Measurements from ENCODE around the gene SYN1. TPM values are rescaled to one million over a fixed set of nuclear protein-coding genes. Genes with fewer than 3 reads are reported as not detected.
"Not testable (repeated sequence)": the region's sequence is repeated elsewhere in the genome, so short reads cannot be mapped to it uniquely, and the experiment has no call there.

The SYN1 gene
- total RNA-seq (2021) = 11.7 TPM in 2 replicates
- long read RNA-seq, partial matches to known transcripts = 0 of 1 reads
- long read RNA-seq, other reads (novel, unspliced or antisense) = 0 of 1 reads

- H3K4me3 Mint-ChIP-seq = peak within 1 kb of the TSS; percentile 59 to 71
- H3K36me3 Mint-ChIP-seq (ENCODE audit: insufficient read depth in 1 of 3, low read depth in 3 of 3) = peaks cover 0 to 5% (median 4%) of the 10 kb centered on the region in 3 experiments; a peak in 3 of 7 replicates
- Histone ChIP-seq H2BK120ac (ENCODE audit: low read depth, low read length, poor library complexity, severe bottlenecking) (no peak within 1 kb of the TSS), H3K14ac (ENCODE audit: insufficient read depth, low read length) (no peak within 1 kb of the TSS), H3K79me2 (ENCODE audit: insufficient read depth, low read length) (no peaks in the 10 kb centered on the region), H2AK5ac (ENCODE audit: insufficient read length, low read length) (no peak within 1 kb of the TSS), H4K8ac (replicated peaks; ENCODE audit: insufficient read length, low read depth, low read length) (no peak within 1 kb of the TSS), H4K5ac (ENCODE audit: insufficient read length, low read depth, low read length) (no peak within 1 kb of the TSS), H3K23me2 (ENCODE audit: insufficient read length, low read depth, low read length, poor library complexity, severe bottlenecking) (peaks cover 3% of the 10 kb centered on the region), H3K23ac (ENCODE audit: insufficient read length, low read depth, low read length) (no peak within 1 kb of the TSS), H3K18ac (ENCODE audit: insufficient read length, low read depth, low read length) (no peak within 1 kb of the TSS), H3K79me1 (ENCODE audit: insufficient read depth, low read depth, low read length, poor library complexity, severe bottlenecking) (no peaks in the 10 kb centered on the region), H3K9ac (ENCODE audit: extremely low read depth, insufficient read length, low read length) (no peak within 1 kb of the TSS), H3T11ph (ENCODE audit: low read length) (no peak within 1 kb of the TSS), H2BK12ac (ENCODE audit: insufficient read length, low read depth, low read length) (no peak within 1 kb of the TSS), H3K56ac (ENCODE audit: insufficient read length, low read depth, low read length) (no peak within 1 kb of the TSS), H3K27ac (ENCODE audit: insufficient read length, low read depth, low read length) (no peak within 1 kb of the TSS), H3K27me3 (ENCODE audit: insufficient read depth, low read length) (no peaks in the 10 kb centered on the region), H4K20me1 (ENCODE audit: control insufficient read depth, insufficient read depth, insufficient read length) (no peaks in the 10 kb centered on the region), H3K4ac (ENCODE audit: low read depth, low read length) (no peak within 1 kb of the TSS), H4K91ac (ENCODE audit: insufficient read length, low read depth, low read length) (no peak within 1 kb of the TSS), H2BK15ac (ENCODE audit: low read depth, low read length) (no peak within 1 kb of the TSS), H2BK5ac (ENCODE audit: insufficient read length, low read length) (no peak within 1 kb of the TSS), H3K4me2 (ENCODE audit: insufficient read depth, insufficient read length, low read length) (peak within 1 kb of the TSS; percentile 5), H3K9me3 (ENCODE audit: control insufficient read depth, low read depth, low read length) (peaks cover 29% of the 10 kb centered on the region), H3K4me1 (ENCODE audit: insufficient read depth, low read length) (peaks cover 3% of the 10 kb centered on the region; the same call in 1 of the 2 replicates), H2BK20ac (ENCODE audit: low read depth, low read length, poor library complexity, severe bottlenecking) (no peak within 1 kb of the TSS), H2AFZ (ENCODE audit: low read length) (no peak within 1 kb of the TSS)
- WGBS (ENCODE audit: extremely low coverage, insufficient read length, low lambda C conversion rate) = no CpG with 5 or more reads among the region's 88 CpGs
- H3K4me1 Mint-ChIP-seq = peaks cover 8 to 19% of the 10 kb centered on the region in 2 experiments
- DNase-seq = peak; percentile 79
- TF ChIP-seq CTCF (conservative IDR thresholded peaks at IDR 0.05) = peak; percentile 28; the same call in 2 of the 3 replicates
- H3K9me3 Mint-ChIP-seq = peaks cover 70 to 80% of the 10 kb centered on the region in 2 experiments
- peaks cover 18% of the 10 kb centered on the region for H3K27me3 Mint-ChIP-seq (ENCODE audit: low read depth)
- H3K27ac Mint-ChIP-seq = no peak within 1 kb of the TSS
These were observed at the start of gene SYN1 for GRCh38 chrX:47619486-47620302. TSS of gene SYN1 (minus strand) at chrX:47619857. CDS start at chrX:47619728, 129 bp downstream.

GRCh38 chrX:47665797-47666196 is 46.1 kb upstream of the SYN1 start:
- H3K9ac ChIP-seq (ENCODE audit: extremely low read depth, insufficient read length, low read length); H3K79me2 ChIP-seq (ENCODE audit: insufficient read depth, low read length); H4K91ac ChIP-seq (ENCODE audit: insufficient read length, low read depth, low read length); H3K9me3 ChIP-seq (ENCODE audit: control insufficient read depth, low read depth, low read length); H3K4me1 Mint-ChIP-seq; H3K27ac ChIP-seq (ENCODE audit: insufficient read length, low read depth, low read length); H3K27ac Mint-ChIP-seq; H2BK120ac ChIP-seq (ENCODE audit: low read depth, low read length, poor library complexity, severe bottlenecking); H3K27me3 Mint-ChIP-seq (ENCODE audit: low read depth); H2BK5ac ChIP-seq (ENCODE audit: insufficient read length, low read length); H3K36me3 Mint-ChIP-seq (ENCODE audit: insufficient read depth in 1 of 3, low read depth in 3 of 3); H3K4ac ChIP-seq (ENCODE audit: low read depth, low read length); H3K18ac ChIP-seq (ENCODE audit: insufficient read length, low read depth, low read length); H3K4me2 ChIP-seq (ENCODE audit: insufficient read depth, insufficient read length, low read length); H3K4me1 ChIP-seq (ENCODE audit: insufficient read depth, low read length); H3K27me3 ChIP-seq (ENCODE audit: insufficient read depth, low read length); H3K23me2 ChIP-seq (ENCODE audit: insufficient read length, low read depth, low read length, poor library complexity, severe bottlenecking); H4K5ac ChIP-seq (ENCODE audit: insufficient read length, low read depth, low read length); H3K14ac ChIP-seq (ENCODE audit: insufficient read depth, low read length); H3K4me3 Mint-ChIP-seq; H3K23ac ChIP-seq (ENCODE audit: insufficient read length, low read depth, low read length); H3T11ph ChIP-seq (ENCODE audit: low read length); H4K20me1 ChIP-seq (ENCODE audit: control insufficient read depth, insufficient read depth, insufficient read length); H4K8ac ChIP-seq (replicated peaks; ENCODE audit: insufficient read length, low read depth, low read length); H2AFZ ChIP-seq (ENCODE audit: low read length); H2BK15ac ChIP-seq (ENCODE audit: low read depth, low read length); H2AK5ac ChIP-seq (ENCODE audit: insufficient read length, low read length); H2BK12ac ChIP-seq (ENCODE audit: insufficient read length, low read depth, low read length); DNase-seq; H3K79me1 ChIP-seq (ENCODE audit: insufficient read depth, low read depth, low read length, poor library complexity, severe bottlenecking); H3K56ac ChIP-seq (ENCODE audit: insufficient read length, low read depth, low read length); H2BK20ac ChIP-seq (ENCODE audit: low read depth, low read length, poor library complexity, severe bottlenecking): not testable (repeated sequence)
- peaks cover 54 to 64% of the 10 kb centered on the region in 2 experiments for H3K9me3 Mint-ChIP-seq
- WGBS (ENCODE audit: extremely low coverage, insufficient read length, low lambda C conversion rate) = no CpG with 5 or more reads among the region's 4 CpGs
